Upper lobe of left lung (tissue), 4 donors: ENCODE data around the gene RTP4.

Experiments
- POLR2A ChIP-seq, 4 donors: fragments of 450-650 bp; IDR thresholded peaks; one replicate each; pipeline ENCODE4 v1.5.1; 2016 to 2017; ENCODE audit warnings: antibody characterized with exemption in 4 of 4, mild to moderate bottlenecking in 2 of 4
- TF ChIP-seq, protein P1 (sequence below), 6 experiments: fragments of 450-650 bp in 4 of 6; fragments of 200-600 bp in 2 of 6; sonication (generic) in 2 of 6; IDR thresholded peaks; one replicate each; pipeline ENCODE4 v1.5.1; 2016 to 2019; ENCODE audit warnings: antibody characterized with exemption in 6 of 6

DNA sequence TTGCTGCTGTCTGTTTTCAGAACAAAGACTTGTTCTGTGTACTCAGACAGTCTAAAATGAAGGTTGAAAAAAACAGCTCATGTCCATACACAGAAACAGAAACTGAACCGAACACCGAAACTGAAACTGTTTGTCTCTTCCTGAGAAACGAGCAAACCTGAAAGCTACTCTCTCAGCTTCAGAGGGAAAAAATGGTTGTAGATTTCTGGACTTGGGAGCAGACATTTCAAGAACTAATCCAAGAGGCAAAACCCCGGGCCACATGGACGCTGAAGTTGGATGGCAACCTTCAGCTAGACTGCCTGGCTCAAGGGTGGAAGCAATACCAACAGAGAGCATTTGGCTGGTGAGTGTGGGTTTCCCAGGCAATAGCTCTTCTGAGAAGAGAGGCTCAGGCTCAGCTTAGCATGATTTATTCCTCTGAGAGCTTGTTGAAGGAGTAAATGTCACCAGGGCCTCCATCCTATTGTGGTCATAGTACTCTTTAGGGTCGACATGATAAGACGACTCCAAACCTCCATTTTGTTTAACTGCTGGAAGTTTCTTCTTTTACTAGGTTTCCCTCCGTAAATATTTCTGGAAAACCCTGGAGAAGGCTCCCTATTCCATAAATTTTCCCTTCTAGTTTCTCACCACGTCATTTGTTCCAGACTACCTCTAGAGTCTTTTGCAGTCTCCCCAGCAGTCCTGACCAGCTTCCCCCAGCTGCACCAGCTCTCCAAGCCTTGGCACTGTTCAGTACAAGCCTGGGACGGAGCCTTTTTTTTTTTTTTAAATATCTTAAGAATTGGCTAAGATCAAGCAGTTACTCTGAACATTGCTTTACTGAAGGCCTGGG lies at the start of gene RTP4:
- peak in 1 of 4 donors; percentile 43 for TF ChIP-seq POLR2A (IDR thresholded peaks at IDR 0.05)
- TF ChIP-seq, protein P1, sequence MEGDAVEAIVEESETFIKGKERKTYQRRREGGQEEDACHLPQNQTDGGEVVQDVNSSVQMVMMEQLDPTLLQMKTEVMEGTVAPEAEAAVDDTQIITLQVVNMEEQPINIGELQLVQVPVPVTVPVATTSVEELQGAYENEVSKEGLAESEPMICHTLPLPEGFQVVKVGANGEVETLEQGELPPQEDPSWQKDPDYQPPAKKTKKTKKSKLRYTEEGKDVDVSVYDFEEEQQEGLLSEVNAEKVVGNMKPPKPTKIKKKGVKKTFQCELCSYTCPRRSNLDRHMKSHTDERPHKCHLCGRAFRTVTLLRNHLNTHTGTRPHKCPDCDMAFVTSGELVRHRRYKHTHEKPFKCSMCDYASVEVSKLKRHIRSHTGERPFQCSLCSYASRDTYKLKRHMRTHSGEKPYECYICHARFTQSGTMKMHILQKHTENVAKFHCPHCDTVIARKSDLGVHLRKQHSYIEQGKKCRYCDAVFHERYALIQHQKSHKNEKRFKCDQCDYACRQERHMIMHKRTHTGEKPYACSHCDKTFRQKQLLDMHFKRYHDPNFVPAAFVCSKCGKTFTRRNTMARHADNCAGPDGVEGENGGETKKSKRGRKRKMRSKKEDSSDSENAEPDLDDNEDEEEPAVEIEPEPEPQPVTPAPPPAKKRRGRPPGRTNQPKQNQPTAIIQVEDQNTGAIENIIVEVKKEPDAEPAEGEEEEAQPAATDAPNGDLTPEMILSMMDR (IDR thresholded peaks at IDR 0.05) = no peak
